ENCODE results near the gene TAS1R2. TPM values are rescaled to one million over a fixed set of nuclear protein-coding genes. Genes with fewer than 3 reads are reported as not detected.
A peak's percentile ranks its signal among the peaks of the same experiment; 100 is the strongest.

TAS1R2 gene
- total RNA-seq, 1 donor from 2014 or later, result 0.98 TPM

GRCh38 chr1:18828224-18828623 is 31.2 kb downstream of the TAS1R2 start:
- no peaks in the 10 kb centered on the region for H3K27me3 ChIP-seq
- intact Hi-C loops (cut with DNase I), result loop anchor here (10.0 kb wide), 1 partner anchor 223 kb away; no protein-coding TSS in a partner anchor

DNA sequence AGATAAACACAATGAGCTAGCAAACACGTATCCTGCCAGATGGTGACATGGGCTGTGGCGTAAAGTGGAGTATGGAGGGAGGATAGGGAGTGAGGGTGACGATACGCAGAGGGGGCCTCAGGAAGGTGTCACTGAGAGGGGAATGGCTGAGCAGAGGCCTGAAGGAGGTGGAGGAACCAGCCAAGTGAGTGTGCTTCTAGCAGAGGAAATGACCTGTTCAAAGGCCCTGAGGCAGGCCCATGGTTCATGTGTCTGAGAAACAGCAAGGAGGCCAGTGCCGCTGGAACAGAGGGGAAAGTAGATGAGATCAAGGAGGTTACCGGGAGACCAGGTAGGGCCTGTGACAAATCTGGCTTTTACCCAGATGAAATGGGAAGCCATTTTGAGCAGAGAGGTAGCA is 36.0 kb downstream of the TAS1R2 start:
- no peaks in the 10 kb centered on the region for H3K27me3 ChIP-seq
- no peaks in the 10 kb centered on the region for H3K36me3 ChIP-seq
- H3K9me3 ChIP-seq, result no peaks in the 10 kb centered on the region
- DNase-seq (ENCODE audit: extremely low spot score in 2 of 2), result no peak
- no peak for TF ChIP-seq POLR2AphosphoS5 (IDR thresholded peaks at IDR 0.05; ENCODE audit: insufficient read depth in 1 of 2, low read depth in 1 of 2)
- TF ChIP-seq POLR2A (IDR thresholded peaks at IDR 0.05), result no peak
- no peak for TF ChIP-seq CTCF (IDR thresholded peaks at IDR 0.05)
- intact Hi-C loops (cut with DNase I), result loop anchor here (10.0 kb wide), 1 partner anchor 219 kb away; no protein-coding TSS in a partner anchor
- H3K27ac ChIP-seq, result no peak overlapping the region
- H3K4me3 ChIP-seq, result no peak overlapping the region
- H3K4me1 ChIP-seq, result no peaks in the 10 kb centered on the region

More at GRCh38 chr1:18828224-18828623, 31.2 kb downstream of the TAS1R2 start:
- no peaks in the 10 kb centered on the region for H3K4me1 ChIP-seq
- no peak overlapping the region for H3K27ac ChIP-seq
- H3K36me3 ChIP-seq, result no peaks in the 10 kb centered on the region
- TF ChIP-seq CTCF (IDR thresholded peaks at IDR 0.05) (no peak), POLR2A (IDR thresholded peaks at IDR 0.05) (no peak), POLR2AphosphoS5 (IDR thresholded peaks at IDR 0.05; ENCODE audit: insufficient read depth in 1 of 2, low read depth in 1 of 2) (no peak)
- no peaks in the 10 kb centered on the region for H3K9me3 ChIP-seq
- no peak overlapping the region for H3K4me3 ChIP-seq
- DNase-seq (ENCODE audit: extremely low spot score in 2 of 2), result no peak

DNA sequence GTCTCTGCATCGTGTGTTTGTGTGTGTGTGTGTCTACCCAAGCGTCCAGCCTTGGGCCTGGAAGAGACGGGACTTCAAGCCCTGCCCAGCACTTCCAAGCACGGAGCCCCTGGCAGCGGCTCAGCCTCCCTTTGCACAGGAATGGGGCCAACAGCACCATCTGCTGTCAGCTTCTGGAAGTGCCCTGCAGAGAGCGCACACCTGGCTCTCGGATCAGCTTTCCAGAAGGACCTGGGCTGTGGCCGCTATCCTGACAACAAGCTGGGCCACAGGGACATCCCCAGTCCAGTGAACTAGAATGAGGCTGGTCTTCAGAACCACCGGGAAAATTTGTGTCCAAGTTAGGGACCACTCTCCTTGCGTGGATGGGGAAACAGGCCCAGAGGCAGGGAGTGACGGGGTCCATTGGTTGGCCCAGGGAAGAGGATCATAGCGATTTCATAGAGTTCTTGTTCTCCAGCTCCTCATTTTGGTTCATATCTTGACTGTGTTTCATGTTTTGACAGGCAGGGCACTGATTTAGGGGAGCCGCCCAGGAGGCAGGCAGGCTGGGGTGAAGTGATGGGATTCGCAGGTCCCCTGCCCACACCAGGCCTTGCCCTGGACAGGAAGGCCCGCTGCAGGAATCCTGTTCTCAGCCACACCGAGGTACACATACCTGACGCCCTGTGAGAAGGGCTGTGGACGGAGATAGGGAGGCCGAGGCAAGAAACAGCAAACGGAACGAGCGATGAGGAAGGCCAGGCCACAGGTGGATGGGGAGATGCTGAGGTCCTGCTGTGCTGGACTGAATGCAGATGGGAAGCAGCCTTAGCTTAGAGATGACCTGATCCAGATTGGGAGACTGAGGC is 38.4 kb downstream of the TAS1R2 start:
- no peak overlapping the region for H3K4me3 ChIP-seq
- H3K4me1 ChIP-seq, result no peaks in the 10 kb centered on the region
- intact Hi-C loops (cut with DNase I), result loop anchor here (10.0 kb wide), 1 partner anchor 216 kb away; no protein-coding TSS in a partner anchor
- no peaks in the 10 kb centered on the region for H3K9me3 ChIP-seq
- no peak for DNase-seq (ENCODE audit: extremely low spot score in 2 of 2)
- TF ChIP-seq POLR2AphosphoS5 (IDR thresholded peaks at IDR 0.05; ENCODE audit: insufficient read depth in 1 of 2, low read depth in 1 of 2) (no peak), POLR2A (IDR thresholded peaks at IDR 0.05) (no peak), CTCF (IDR thresholded peaks at IDR 0.05) (peak in 2 of 3 experiments; percentile 54 to 62)
- H3K27ac ChIP-seq, result no peak overlapping the region
- H3K27me3 ChIP-seq, result no peaks in the 10 kb centered on the region
- no peaks in the 10 kb centered on the region for H3K36me3 ChIP-seq

DNA sequence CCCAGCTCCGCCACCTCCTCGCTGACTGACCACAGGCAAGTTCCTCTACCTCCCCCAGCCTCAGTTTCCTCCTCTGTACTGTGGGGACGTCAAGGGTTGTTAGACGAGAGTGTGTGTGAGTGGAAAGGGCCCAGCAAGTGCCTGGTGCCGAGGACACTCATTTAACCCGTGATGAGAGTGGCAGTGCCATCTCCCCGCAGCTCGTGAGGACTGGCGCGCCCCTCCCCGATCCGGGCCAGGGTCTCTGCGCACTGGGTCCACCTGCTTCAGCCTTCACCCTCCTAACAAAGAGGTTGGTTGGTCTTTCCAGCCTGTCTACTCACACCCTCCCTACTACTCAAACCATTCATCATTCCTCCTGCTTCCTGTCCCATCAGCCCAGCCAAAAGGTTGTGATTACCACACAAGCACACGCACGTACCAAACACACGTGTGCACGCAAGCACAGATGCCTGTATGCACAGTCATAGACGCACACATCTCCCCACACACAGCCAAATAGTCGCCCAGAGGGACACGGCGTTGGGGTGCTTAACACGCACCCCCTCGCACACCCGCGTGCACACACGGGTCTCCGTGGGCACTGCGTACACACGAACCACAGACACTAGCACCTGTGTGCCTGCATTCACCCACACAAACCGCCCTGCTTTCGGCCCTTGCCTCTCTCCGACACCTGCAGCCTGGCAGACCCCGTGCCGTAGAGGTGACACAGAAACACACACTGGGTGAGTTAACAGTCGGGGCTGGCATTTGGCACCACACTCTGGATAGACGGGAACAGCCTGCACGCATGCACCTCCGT is 39.3 kb downstream of the TAS1R2 start:
- no peak for DNase-seq (ENCODE audit: extremely low spot score in 2 of 2)
- Histone ChIP-seq H3K36me3 (no peaks in the 10 kb centered on the region), H3K27ac (no peak overlapping the region), H3K4me3 (no peak overlapping the region), H3K4me1 (no peaks in the 10 kb centered on the region), H3K27me3 (no peaks in the 10 kb centered on the region), H3K9me3 (no peaks in the 10 kb centered on the region)
- TF ChIP-seq POLR2A (IDR thresholded peaks at IDR 0.05), result no peak
- TF ChIP-seq CTCF (IDR thresholded peaks at IDR 0.05), result no peak
- no peak for TF ChIP-seq POLR2AphosphoS5 (IDR thresholded peaks at IDR 0.05; ENCODE audit: insufficient read depth in 1 of 2, low read depth in 1 of 2)
- intact Hi-C loops (cut with DNase I), result loop anchor here (10.0 kb wide), 1 partner anchor 215 kb away; no protein-coding TSS in a partner anchor
